Endothelial cell of umbilical vein (primary cell): Measurements from ENCODE around the gene SSBP3. TPM values are rescaled to one million over a fixed set of nuclear protein-coding genes. Genes with fewer than 3 reads are reported as not detected.

Experiments
- BruUV-seq: library from RNA; stranded (reverse); fragments of 400-500 nt; replicated peaks from 2 replicates; lab custom pipeline; 2021; lab: Mats Ljungman, UMichigan
- CTCF ChIA-PET: fragments of 300-600, 350-600 bp; sonication (Branson Sonifier 250); formaldehyde crosslinking; loops from one replicate; lab custom pipeline; 2021; ENCODE audit warnings: antibody characterized with exemption, inconsistent platforms; lab: Charles Lee
- POLR2A ChIA-PET: fragments of 300-600, 350-600 bp; sonication (Branson Sonifier 250); formaldehyde crosslinking; loops from one replicate; lab custom pipeline; 2021; ENCODE audit warnings: antibody characterized with exemption, inconsistent platforms; lab: Charles Lee
- DNase-seq: peaks from one replicate; pipeline ENCODE4 v3.0.0-alpha.2; 2011; ENCODE audit warnings: low read depth, low spot score
- FAIRE-seq: peaks from 2 replicates; lab custom pipeline; 2011; peaks lifted over from hg19 to GRCh38; lab: Jason Lieb, UNC
- H2AFZ ChIP-seq: 2 replicates; pipeline ENCODE4 v1.6.0; 2012; ENCODE audit warnings: low read depth, low read length, control low read depth, inconsistent platforms
- H3K27ac ChIP-seq: 2 replicates; pipeline ENCODE4 v1.5.1; 2011; ENCODE audit warnings: low read depth, mild to moderate bottlenecking, control low read depth, low read length, moderate library complexity; ENCODE audit not compliant: insufficient read depth
- H3K27me3 ChIP-seq, 2 experiments: 2 replicates each; pipeline versions ENCODE4 v1.6.0 to v1.6.1; 2011; ENCODE audit warnings: low read length in 2 of 2, mixed read lengths in 1 of 2; ENCODE audit not compliant: control insufficient read depth in 2 of 2, insufficient read depth in 2 of 2
- H3K36me3 ChIP-seq, 2 experiments: 2 replicates in 1 of 2; 3 replicates in 1 of 2; pipeline ENCODE4 v1.5.1; 2011; ENCODE audit warnings: low read length in 2 of 2, mild to moderate bottlenecking in 1 of 2, moderate library complexity in 1 of 2; ENCODE audit not compliant: control insufficient read depth in 2 of 2, insufficient read depth in 2 of 2; ENCODE audit errors: extremely low read depth in 1 of 2
- H3K4me1 ChIP-seq: 3 replicates; pipeline ENCODE4 v1.5.1; 2011; ENCODE audit warnings: mild to moderate bottlenecking, low read length; ENCODE audit not compliant: control insufficient read depth, insufficient read depth; ENCODE audit errors: extremely low read depth
- H3K4me2 ChIP-seq: 2 replicates; pipeline ENCODE4 v1.6.1; 2011; ENCODE audit warnings: low read length, control low read depth, mixed read lengths; ENCODE audit not compliant: insufficient read depth
- H3K4me3 ChIP-seq, 3 experiments: fragments of 200-600 bp in 1 of 3; sonication (generic), shearing (Covaris generic) in 1 of 3; replicated peaks in 1 of 3; 2 replicates each; pipeline ENCODE4 v1.5.1; 2011 to 2016; ENCODE audit warnings: control low read depth in 3 of 3, low read length in 3 of 3, mild to moderate bottlenecking in 2 of 3, inconsistent platforms in 1 of 3, low read depth in 1 of 3, moderate library complexity in 1 of 3; ENCODE audit not compliant: insufficient read depth in 1 of 3
- H3K79me2 ChIP-seq: 2 replicates; pipeline ENCODE4 v1.6.0; 2012; ENCODE audit warnings: low read length, inconsistent platforms; ENCODE audit not compliant: control insufficient read depth, insufficient read depth
- H3K9ac ChIP-seq: replicated peaks from 2 replicates; pipeline ENCODE3; 2011; ENCODE audit warnings: low read length, control low read depth; ENCODE audit not compliant: insufficient read depth; ENCODE audit errors: extremely low read depth
- H3K9me1 ChIP-seq: replicated peaks from 3 replicates; pipeline ENCODE4 v1.6.0; 2011; ENCODE audit warnings: mild to moderate bottlenecking, low read length; ENCODE audit not compliant: control insufficient read depth, insufficient read depth; ENCODE audit errors: extremely low read depth
- H3K9me3 ChIP-seq: replicated peaks from 2 replicates; pipeline ENCODE4 v1.5.1; 2012; ENCODE audit warnings: low read length, inconsistent platforms; ENCODE audit not compliant: control insufficient read depth, insufficient read depth
- H4K20me1 ChIP-seq: replicated peaks from 2 replicates; pipeline ENCODE3; 2011; ENCODE audit warnings: mild to moderate bottlenecking, low read length; ENCODE audit not compliant: control insufficient read depth, insufficient read depth; ENCODE audit errors: extremely low read depth
- CTCF ChIP-seq, 2 donors: IDR thresholded peaks; 1 replicate in 1 of 2; 2 replicates in 1 of 2; pipeline ENCODE4 v1.5.1; 2011; ENCODE audit warnings: low read length in 2 of 2, mild to moderate bottlenecking in 2 of 2, moderate library complexity in 2 of 2, control low read depth in 1 of 2, inconsistent platforms in 1 of 2, low read depth in 1 of 2; ENCODE audit not compliant: insufficient read depth in 1 of 2; ENCODE audit errors: extremely low read depth in 1 of 2
- GATA2 ChIP-seq: IDR thresholded peaks from 2 replicates; pipeline ENCODE4 v1.7.0; 2011; ENCODE audit warnings: low read depth, mild to moderate bottlenecking, moderate library complexity, mixed read lengths, low read length; ENCODE audit not compliant: insufficient read length, insufficient read depth
- JUN ChIP-seq: IDR thresholded peaks from 2 replicates; pipeline ENCODE4 v1.6.1; 2011; ENCODE audit warnings: borderline replicate concordance, low read depth; ENCODE audit not compliant: insufficient read length, insufficient read depth
- MAX ChIP-seq: IDR thresholded peaks from 2 replicates; pipeline ENCODE4 v1.6.1; 2011; ENCODE audit not compliant: insufficient read depth, insufficient read length
- MYC ChIP-seq: IDR thresholded peaks from one replicate; pipeline ENCODE4 v1.6.1; 2011; ENCODE audit warnings: mild to moderate bottlenecking, low read depth, low read length
- POLR2A ChIP-seq: IDR thresholded peaks from 2 replicates; pipeline ENCODE4 v1.6.1; 2012; ENCODE audit warnings: low read depth, mild to moderate bottlenecking, control low read depth, low read length
- POLR2AphosphoS5 ChIP-seq: IDR thresholded peaks from 2 replicates; pipeline ENCODE4 v1.6.1; 2012; ENCODE audit warnings: low read depth, mild to moderate bottlenecking, control low read depth, low read length, moderate library complexity; ENCODE audit not compliant: insufficient read depth
- dilution Hi-C: fragments of 300-500 bp; cut with MboI; formaldehyde crosslinking; loops from one replicate; pipeline ENCODE4 v1.15.0; 2019; ENCODE audit warnings: low sequenced_read_pairs; ENCODE audit not compliant: extremely low pct_ligation_motif_present
- intact Hi-C: fragments of 100-400 bp; cut with micrococcal nuclease; formaldehyde crosslinking; loops from one replicate; pipeline ENCODE4 v1.10.0; 2022
- polyA plus RNA-seq, 4 experiments: library from polyadenylated mRNA; depleted of rRNA in 3 of 4; stranded (reverse) in 3 of 4; unstranded in 1 of 4; fragments of >200 nt; gene quantifications; 2 replicates each; pipeline versions ENCODE4 v1.2.1 to v1.2.3, GENCODE V29; 2011 to 2012; ENCODE audit warnings: missing spikeins in 1 of 4
- total RNA-seq: library from RNA; stranded (reverse); gene quantifications from 2 replicates; pipeline ENCODE4 v1.2.3, GENCODE V29; 2021

SSBP3 gene
- total and polyA plus RNA-seq, 2 donors (not counting 3 experiments of a cell fraction or from before 2014, with no cell fraction given): 44.9 to 59.4 TPM

- Histone ChIP-seq H4K20me1 (no peaks in the 10 kb centered on the region), H3K9me3 (no peaks in the 10 kb centered on the region), H3K79me2 (peaks cover 29% of the 10 kb centered on the region), H3K9me1 (no peaks in the 10 kb centered on the region), H3K9ac (no peak overlapping the region), H3K36me3 (no peaks in the 10 kb centered on the region), H3K4me3 (no peak overlapping the region), H3K27ac (no peak overlapping the region), H3K27me3 (no peaks in the 10 kb centered on the region), H2AFZ (no peak overlapping the region), H3K4me1 (no peaks in the 10 kb centered on the region), H3K4me2 (no peak overlapping the region)
- dilution Hi-C loops: no loop called here
- POLR2A ChIA-PET: no interaction called here
- DNase-seq (no peak), FAIRE-seq (no peak)
- intact Hi-C loops: no loop called here
- CTCF ChIA-PET: interaction anchor here (1.2 kb wide), 1 partner anchor 41 kb away, joined by 3 read pairs; no protein-coding TSS in a partner anchor
- BruUV-seq: no TSS peak
- TF ChIP-seq MYC (no peak), GATA2 (no peak), POLR2AphosphoS5 (no peak)
These were observed 43.3 kb downstream of the SSBP3 start for GRCh38 chr1:54362881-54363340.

GRCh38 chr1:54361342-54361741 lies 44.9 kb downstream of the SSBP3 start:
- H3K9me3 ChIP-seq: no peaks in the 10 kb centered on the region
- no peak overlapping the region for H3K4me2 ChIP-seq
- no peaks in the 10 kb centered on the region for H4K20me1 ChIP-seq
- no peak for FAIRE-seq
- ChIA-PET POLR2A (no interaction called here), CTCF (no interaction called here)
- H3K27me3 ChIP-seq: no peaks in the 10 kb centered on the region
- H3K36me3 ChIP-seq: peaks cover 0 to 2% of the 10 kb centered on the region in 2 experiments
- no peaks in the 10 kb centered on the region for H3K9me1 ChIP-seq
- no peak for TF ChIP-seq CTCF (IDR thresholded peaks at IDR 0.05; ENCODE audit: extremely low read depth in 1 of 2, insufficient read depth in 1 of 2, low read depth in 1 of 2, low read length in 2 of 2)
- no peak for TF ChIP-seq POLR2A
- no peak for TF ChIP-seq POLR2AphosphoS5
- no peak for TF ChIP-seq MYC
- TF ChIP-seq MAX: no peak
- no peak for TF ChIP-seq JUN
- no peak for TF ChIP-seq GATA2
- H3K27ac ChIP-seq: no peak overlapping the region
- H2AFZ ChIP-seq: no peak overlapping the region
- dilution Hi-C loops: no loop called here
- peaks cover 27% of the 10 kb centered on the region for H3K79me2 ChIP-seq
- intact Hi-C loops: no loop called here
- no TSS peak for BruUV-seq
- no peak overlapping the region for H3K9ac ChIP-seq
- H3K4me3 ChIP-seq: no peak overlapping the region
- peaks cover 6% of the 10 kb centered on the region for H3K4me1 ChIP-seq
- no peak for DNase-seq
